ENCODE data around the gene ZCCHC8.

The ZCCHC8 gene

GRCh38 chr12:122421821-122422729 lies 78.7 kb downstream of the ZCCHC8 start, which contains the start of gene CLIP1:
TSS of gene CLIP1 (minus strand) at chr12:122422669. CDS start at chr12:122380452, 42,217 bp downstream.
- peak within 1 kb of the TSS; percentile 96 for H3K4me3 ChIP-seq (ENCODE audit: low read length)
- peak within 1 kb of the TSS; percentile 98 for H3K9ac ChIP-seq (ENCODE audit: low read length)
- H3K4me1 ChIP-seq (ENCODE audit: control insufficient read depth, insufficient read depth, low read length) = peaks cover 23% of the 10 kb centered on the region
- no peaks in the 10 kb centered on the region for H3K27me3 ChIP-seq (replicated peaks; ENCODE audit: control insufficient read depth, insufficient read depth, low read length)
- peak; percentile 89 for DNase-seq (ENCODE audit: low read depth)
- no peaks in the 10 kb centered on the region for H3K9me3 ChIP-seq (ENCODE audit: control insufficient read depth, low read length)
- no peaks in the 10 kb centered on the region for H3K36me3 ChIP-seq (ENCODE audit: control insufficient read depth, insufficient read depth, low read length, severe bottlenecking)
